CD14-positive monocyte (primary cell): ENCODE results near the gene C17orf107. TPM values are rescaled to one million over a fixed set of nuclear protein-coding genes. Genes with fewer than 3 reads are reported as not detected.
A peak's percentile ranks its signal among the peaks of the same experiment; 100 is the strongest.

Source experiments
- DNase-seq, 3 donors: peaks; one replicate each; pipeline ENCODE4 v3.0.0-alpha.2; 2011 to 2022
- H2AFZ ChIP-seq: 2 replicates; pipeline ENCODE4 v1.6.0; 2012; ENCODE audit warnings: mild to moderate bottlenecking, low read depth, low read length, inconsistent platforms; ENCODE audit not compliant: insufficient read depth, poor library complexity, severe bottlenecking
- H3K27ac ChIP-seq, 2 donors: 1 replicate in 1 of 2; 2 replicates in 1 of 2; pipeline ENCODE4 v1.5.1; 2012 to 2013; ENCODE audit warnings: low read length in 2 of 2, control low read depth in 1 of 2, inconsistent platforms in 1 of 2, low read depth in 1 of 2, mild to moderate bottlenecking in 1 of 2
- H3K27me3 ChIP-seq, 2 donors: one replicate each; pipeline versions ENCODE4 v1.6.0 to v1.6.1; 2011 to 2013; ENCODE audit warnings: low read length in 2 of 2; ENCODE audit not compliant: control insufficient read depth in 2 of 2, insufficient read depth in 2 of 2
- H3K36me3 ChIP-seq, 2 donors: replicated peaks in 1 of 2; 1 replicate in 1 of 2; 2 replicates in 1 of 2; pipeline versions ENCODE4 v1.5.1 to v1.6.1; 2012 to 2013; ENCODE audit warnings: low read length in 2 of 2, control low read depth in 1 of 2, inconsistent platforms in 1 of 2, mild to moderate bottlenecking in 1 of 2; ENCODE audit not compliant: insufficient read depth in 2 of 2, control insufficient read depth in 1 of 2
- H3K4me1 ChIP-seq, 2 donors: 1 replicate in 1 of 2; 2 replicates in 1 of 2; pipeline versions ENCODE4 v1.5.1 to v1.6.1; 2012 to 2013; ENCODE audit warnings: low read length in 2 of 2, control low read depth in 1 of 2, inconsistent platforms in 1 of 2, mild to moderate bottlenecking in 1 of 2, moderate library complexity in 1 of 2; ENCODE audit not compliant: insufficient read depth in 2 of 2, control insufficient read depth in 1 of 2
- H3K4me2 ChIP-seq: replicated peaks from 2 replicates; pipeline ENCODE3; 2012; ENCODE audit warnings: low read length, moderate library complexity, mild to moderate bottlenecking; ENCODE audit not compliant: poor library complexity, severe bottlenecking; ENCODE audit errors: extremely low read depth
- H3K4me3 ChIP-seq, 3 experiments: fragments of 200-600 bp in 1 of 3; sonication (generic) in 1 of 3; replicated peaks in 1 of 3; 1 replicate in 2 of 3; 2 replicates in 1 of 3; pipeline ENCODE4 v1.5.1; 2011 to 2013; ENCODE audit warnings: low read length in 3 of 3, mild to moderate bottlenecking in 3 of 3, control low read depth in 2 of 3, low read depth in 2 of 3, inconsistent platforms in 1 of 3, moderate library complexity in 1 of 3
- H3K79me2 ChIP-seq: 2 replicates; pipeline ENCODE4 v1.6.0; 2012; ENCODE audit warnings: mild to moderate bottlenecking, control low read depth, inconsistent platforms, low read length, moderate library complexity; ENCODE audit not compliant: insufficient read depth
- H3K9ac ChIP-seq: 2 replicates; pipeline ENCODE4 v1.6.0; 2017; ENCODE audit warnings: low read length, mild to moderate bottlenecking; ENCODE audit not compliant: insufficient read depth, poor library complexity, severe bottlenecking
- H3K9me3 ChIP-seq, 2 donors: replicated peaks in 1 of 2; 1 replicate in 1 of 2; 2 replicates in 1 of 2; pipeline versions ENCODE4 v1.5.1 to v1.6.1; 2012 to 2013; ENCODE audit warnings: low read length in 2 of 2, control low read depth in 1 of 2; ENCODE audit not compliant: control insufficient read depth in 1 of 2, insufficient read depth in 1 of 2
- H4K20me1 ChIP-seq: 2 replicates; pipeline ENCODE4 v1.6.0; 2012; ENCODE audit warnings: mild to moderate bottlenecking, low read length, control low read depth, moderate library complexity; ENCODE audit not compliant: insufficient read depth
- H3K27ac Mint-ChIP-seq, 7 donors: one replicate each; pipeline ENCODE4 v1.8.0; 2020; ENCODE audit warnings: mild to moderate bottlenecking in 7 of 7, mixed read lengths in 7 of 7, moderate library complexity in 6 of 7, inconsistent platforms in 2 of 7
- H3K27me3 Mint-ChIP-seq, 3 donors: one replicate each; pipeline ENCODE4 v1.8.0; 2021 to 2022; ENCODE audit warnings: low read depth in 3 of 3, mild to moderate bottlenecking in 3 of 3, mixed read lengths in 3 of 3, moderate library complexity in 3 of 3, inconsistent platforms in 1 of 3
- H3K36me3 Mint-ChIP-seq, 2 donors: one replicate each; pipeline ENCODE4 v1.8.0; 2020; ENCODE audit warnings: mixed read lengths in 2 of 2, inconsistent platforms in 1 of 2, mild to moderate bottlenecking in 1 of 2
- H3K4me1 Mint-ChIP-seq: one replicate; pipeline ENCODE4 v1.8.0; 2020; ENCODE audit warnings: mild to moderate bottlenecking, mixed read lengths
- H3K4me3 Mint-ChIP-seq, 2 donors: one replicate each; pipeline ENCODE4 v1.8.0; 2020; ENCODE audit warnings: mild to moderate bottlenecking in 2 of 2, mixed read lengths in 2 of 2, moderate library complexity in 1 of 2
- H3K9me3 Mint-ChIP-seq, 7 donors: one replicate each; pipeline ENCODE4 v1.8.0; 2020 to 2022; ENCODE audit warnings: mixed read lengths in 7 of 7, mild to moderate bottlenecking in 6 of 7, moderate library complexity in 6 of 7, inconsistent platforms in 2 of 7
- WGBS: methylation state at CpG from one replicate; pipeline ENCODE4 v1.1.5; 2013; ENCODE audit warnings: missing lambda C conversion rate; ENCODE audit not compliant: insufficient coverage; 5-methylcytosine and 5-hydroxymethylcytosine counted together
- intact Hi-C, 2 donors: fragments of 100-400 bp; cut with micrococcal nuclease; formaldehyde crosslinking; loops; one replicate each; pipeline versions ENCODE4 v1.15.0 to v1.15.1; 2023
- polyA plus RNA-seq, 3 donors: library from polyadenylated mRNA; depleted of rRNA in 1 of 3; unstranded in 2 of 3; stranded (reverse) in 1 of 3; fragments of 300-500 nt in 2 of 3; fragments of >200 nt in 1 of 3; fragmentation: Illumina TruSeq in 2 of 3; gene quantifications; 1 replicate in 2 of 3; 2 replicates in 1 of 3; pipeline ENCODE4 v1.2.3, GENCODE V29; 2012 to 2021
- TF ChIP-seq, protein P1 (sequence below): fragments of 200-600 bp; IDR thresholded peaks from one replicate; pipeline ENCODE4 v1.8.0; 2022; ENCODE audit warnings: antibody characterized with exemption, mild to moderate bottlenecking

Gene C17orf107
- polyA plus RNA-seq, 3 donors = 1.9 to 5.1 (median 4.2) TPM

DNA sequence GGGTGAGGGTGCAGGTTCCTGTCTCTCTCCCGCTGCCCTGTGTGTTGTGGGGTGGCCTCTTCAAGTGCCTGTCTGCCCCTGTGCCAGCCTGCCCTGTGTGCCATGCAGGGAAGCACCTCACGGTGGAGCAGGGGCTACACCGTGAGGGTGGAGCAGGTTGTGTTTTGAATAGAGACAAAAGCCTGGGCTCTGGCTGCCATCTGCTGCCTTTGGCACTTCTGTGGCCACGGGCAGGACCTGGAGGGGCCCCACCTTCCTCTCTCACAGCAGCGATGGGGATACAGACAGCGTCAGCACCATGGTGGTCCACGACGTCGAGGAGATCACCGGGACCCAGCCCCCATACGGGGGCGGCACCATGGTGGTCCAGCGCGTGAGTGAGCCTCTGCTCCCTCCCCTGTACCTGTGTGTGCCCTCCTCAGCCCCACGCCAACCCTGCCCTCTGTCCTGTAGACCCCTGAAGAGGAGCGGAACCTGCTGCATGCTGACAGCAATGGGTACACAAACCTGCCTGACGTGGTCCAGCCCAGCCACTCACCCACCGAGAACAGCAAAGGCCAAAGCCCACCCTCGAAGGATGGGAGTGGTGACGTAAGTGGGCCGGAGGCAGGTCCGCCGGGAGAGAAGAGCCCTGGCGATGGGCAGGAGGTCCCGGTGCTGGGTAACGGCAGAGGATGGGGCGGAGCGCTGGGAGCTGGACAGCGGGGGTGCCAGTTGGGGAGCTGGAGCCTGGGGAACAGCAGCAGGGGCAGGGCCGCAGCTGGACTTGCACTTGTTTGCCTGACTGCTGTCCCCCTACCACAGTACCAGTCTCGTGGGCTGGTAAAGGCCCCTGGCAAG lies 5.4 kb upstream of the C17orf107 start:
- WGBS = 91% methylated on average over 26 of the region's 31 CpGs
- no peak overlapping the region for H3K9ac ChIP-seq
- peaks cover 76 to 84% of the 10 kb centered on the region in 2 donors for H3K36me3 ChIP-seq
- H3K4me3 Mint-ChIP-seq = no peak overlapping the region
- DNase-seq = peak in 1 of 3 donors; percentile 5
- peaks cover 5 to 7% of the 10 kb centered on the region in 2 donors for H3K4me1 ChIP-seq
- no peak overlapping the region for H3K27ac ChIP-seq
- TF ChIP-seq, protein P1, sequence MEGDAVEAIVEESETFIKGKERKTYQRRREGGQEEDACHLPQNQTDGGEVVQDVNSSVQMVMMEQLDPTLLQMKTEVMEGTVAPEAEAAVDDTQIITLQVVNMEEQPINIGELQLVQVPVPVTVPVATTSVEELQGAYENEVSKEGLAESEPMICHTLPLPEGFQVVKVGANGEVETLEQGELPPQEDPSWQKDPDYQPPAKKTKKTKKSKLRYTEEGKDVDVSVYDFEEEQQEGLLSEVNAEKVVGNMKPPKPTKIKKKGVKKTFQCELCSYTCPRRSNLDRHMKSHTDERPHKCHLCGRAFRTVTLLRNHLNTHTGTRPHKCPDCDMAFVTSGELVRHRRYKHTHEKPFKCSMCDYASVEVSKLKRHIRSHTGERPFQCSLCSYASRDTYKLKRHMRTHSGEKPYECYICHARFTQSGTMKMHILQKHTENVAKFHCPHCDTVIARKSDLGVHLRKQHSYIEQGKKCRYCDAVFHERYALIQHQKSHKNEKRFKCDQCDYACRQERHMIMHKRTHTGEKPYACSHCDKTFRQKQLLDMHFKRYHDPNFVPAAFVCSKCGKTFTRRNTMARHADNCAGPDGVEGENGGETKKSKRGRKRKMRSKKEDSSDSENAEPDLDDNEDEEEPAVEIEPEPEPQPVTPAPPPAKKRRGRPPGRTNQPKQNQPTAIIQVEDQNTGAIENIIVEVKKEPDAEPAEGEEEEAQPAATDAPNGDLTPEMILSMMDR = no peak
- no peak overlapping the region for H3K4me3 ChIP-seq
- peaks cover 74 to 89% of the 10 kb centered on the region in 2 donors for H3K36me3 Mint-ChIP-seq
- H3K4me2 ChIP-seq = no peak overlapping the region
- intact Hi-C loops = no loop called here
- peak overlapping the region in 1 of 7 donors; percentile 24 for H3K27ac Mint-ChIP-seq
- peaks cover 0 to 2% (median 0%) of the 10 kb centered on the region in 7 donors for H3K9me3 Mint-ChIP-seq
- peaks cover 7 to 11% (median 9%) of the 10 kb centered on the region in 3 donors for H3K27me3 Mint-ChIP-seq
- H3K27me3 ChIP-seq = peaks cover 0 to 5% of the 10 kb centered on the region in 2 donors
- no peak overlapping the region for H2AFZ ChIP-seq
- peaks cover 7% of the 10 kb centered on the region for H3K4me1 Mint-ChIP-seq
- H4K20me1 ChIP-seq = peaks cover 4% of the 10 kb centered on the region
- H3K9me3 ChIP-seq = no peaks in the 10 kb centered on the region
- no peaks in the 10 kb centered on the region for H3K79me2 ChIP-seq

DNA sequence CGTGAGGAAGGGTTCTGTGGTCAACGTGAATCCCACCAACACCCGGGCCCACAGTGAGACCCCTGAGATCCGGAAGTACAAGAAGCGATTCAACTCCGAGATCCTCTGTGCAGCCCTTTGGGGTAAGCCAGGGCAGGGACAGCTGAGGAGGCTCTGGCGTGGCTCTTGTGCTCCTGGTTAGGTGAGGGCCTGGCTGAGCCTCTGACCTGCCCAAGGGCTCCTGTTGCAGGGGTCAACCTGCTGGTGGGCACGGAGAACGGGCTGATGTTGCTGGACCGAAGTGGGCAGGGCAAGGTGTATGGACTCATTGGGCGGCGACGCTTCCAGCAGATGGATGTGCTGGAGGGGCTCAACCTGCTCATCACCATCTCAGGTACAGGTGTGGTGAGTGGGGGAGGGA lies 4.2 kb upstream of the C17orf107 start:
- Histone ChIP-seq H3K9ac (no peak overlapping the region), H3K36me3 (peaks cover 75 to 76% of the 10 kb centered on the region in 2 donors), H3K9me3 (no peaks in the 10 kb centered on the region), H3K27me3 (peaks cover 0 to 11% of the 10 kb centered on the region in 2 donors), H3K4me2 (no peak overlapping the region), H3K4me3 (no peak overlapping the region), H3K79me2 (no peaks in the 10 kb centered on the region), H3K27ac (no peak overlapping the region), H3K4me1 (peaks cover 13 to 18% of the 10 kb centered on the region in 2 donors), H2AFZ (no peak overlapping the region), H4K20me1 (no peaks in the 10 kb centered on the region)
- Mint-ChIP-seq H3K9me3 (peaks cover 0 to 3% (median 0%) of the 10 kb centered on the region in 7 donors), H3K4me1 (peaks cover 13% of the 10 kb centered on the region), H3K4me3 (no peak overlapping the region), H3K27ac (peak overlapping the region in 3 of 7 donors; percentile 44 to 74 (median 60)), H3K27me3 (peaks cover 15 to 21% (median 15%) of the 10 kb centered on the region in 3 donors), H3K36me3 (peaks cover 74 to 79% of the 10 kb centered on the region in 2 donors)
- WGBS = 98% methylated on average over 10 of the region's 13 CpGs
- peak in 1 of 3 donors; percentile 8 for DNase-seq
- intact Hi-C loops = no loop called here
- TF ChIP-seq, protein P1 = no peak
